ENCODE data around the gene EMC8. TPM values are rescaled to one million over a fixed set of nuclear protein-coding genes. Genes with fewer than 3 reads are reported as not detected.

The EMC8 gene
- polyA plus RNA-seq, 3 donors, result 9.0 to 17.1 (median 10.8) TPM

DNA sequence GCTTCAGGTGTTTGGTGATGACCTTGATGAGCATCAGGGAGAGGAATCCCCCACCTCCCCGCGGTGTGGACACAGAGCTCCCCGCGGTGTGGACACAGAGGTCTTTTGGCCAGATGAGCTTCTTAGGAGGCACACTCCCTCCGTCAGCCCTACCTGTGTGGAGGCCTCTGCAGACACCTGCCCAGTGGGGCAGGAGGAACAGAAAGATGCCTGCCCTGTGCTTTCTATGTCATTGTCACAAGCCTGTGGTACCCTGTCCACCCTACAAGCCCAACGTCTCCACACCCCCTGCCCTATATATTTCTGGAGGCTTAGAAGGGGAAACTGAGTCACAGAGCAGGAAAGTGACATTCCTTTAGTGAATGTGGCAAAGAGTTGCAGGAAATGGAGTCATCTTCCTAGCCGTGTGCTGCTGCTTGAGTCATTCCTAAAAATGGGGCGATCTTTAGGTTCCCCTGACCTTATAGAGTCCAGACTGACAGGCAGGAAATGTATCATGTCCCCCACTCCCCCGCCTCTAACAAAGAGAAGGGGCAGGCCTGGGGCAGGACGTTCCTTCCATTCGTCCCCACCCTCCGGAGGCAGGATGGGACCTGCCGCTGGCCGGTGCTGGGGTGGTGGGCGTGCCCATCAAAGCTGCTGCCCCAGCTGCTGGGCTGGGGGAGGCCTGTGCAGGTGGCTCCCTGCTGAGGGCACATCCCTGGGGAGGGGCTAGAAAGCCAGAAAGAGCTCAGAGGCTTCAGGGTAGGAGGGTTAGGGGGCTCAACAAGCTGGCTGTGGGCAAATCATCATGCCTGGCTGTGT lies 47.4 kb downstream of the EMC8 start:
- no peak overlapping the region for H3K27ac ChIP-seq (ENCODE audit: low read depth, low read length)
- 32 to 47% (median 39%) methylated on average over 15 of the region's 15 CpGs for WGBS, 3 donors

DNA sequence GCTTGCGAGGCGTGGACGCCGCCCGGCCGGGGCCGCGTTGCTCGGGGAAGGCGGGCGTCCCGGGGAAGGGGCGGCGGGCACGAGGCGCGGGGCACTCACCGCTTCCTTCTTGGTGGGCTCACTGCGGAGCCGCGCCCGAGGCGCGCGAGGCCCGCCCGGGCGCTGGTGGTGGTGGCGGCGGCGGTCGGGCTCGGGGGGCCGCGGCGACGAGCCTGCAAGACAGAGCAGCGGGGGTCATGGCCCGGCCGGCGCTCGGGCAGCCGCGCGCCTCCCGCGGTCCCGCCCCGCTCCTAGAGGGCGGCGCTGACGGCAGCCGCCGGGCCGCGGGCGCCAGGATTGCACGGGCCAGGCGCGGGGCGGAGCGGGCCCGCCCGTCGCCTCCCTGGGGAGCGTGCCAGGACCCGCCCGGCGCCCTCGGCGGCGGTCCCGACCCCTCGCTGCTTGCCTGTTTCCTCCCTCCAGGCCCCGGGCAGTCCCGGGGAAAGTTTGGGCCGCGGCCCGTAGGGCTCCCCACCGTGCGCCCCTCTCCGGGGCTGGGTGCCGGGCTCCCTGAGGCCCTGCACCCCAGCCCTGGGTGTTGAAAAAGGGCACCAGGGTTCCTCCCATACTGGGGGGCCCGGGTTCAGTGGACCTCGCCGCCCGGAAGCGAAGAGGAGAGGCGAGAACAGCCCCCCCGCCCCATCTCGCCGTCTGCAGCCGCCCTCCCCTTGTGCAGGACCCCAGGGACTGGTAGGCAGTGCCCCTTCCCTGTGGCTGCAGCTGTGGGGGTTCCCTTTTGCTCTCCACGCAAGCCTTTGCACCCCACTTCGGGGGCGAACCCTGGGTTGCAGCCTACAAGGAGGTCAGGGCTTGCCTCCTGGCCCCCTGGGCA lies 48.3 kb downstream of the EMC8 start, which contains the start of gene C16orf74:
C16orf74 (minus strand) TSS at position 270 of the 871 bp plus-strand sequence. CDS start 15,879 bp downstream, outside the sequence.
- H3K27ac ChIP-seq (ENCODE audit: low read depth, low read length), result no peak within 1 kb of the TSS
- WGBS, 3 donors, result 4 to 9% (median 4%) methylated on average over 66 to 96 of the region's 96 CpGs

DNA sequence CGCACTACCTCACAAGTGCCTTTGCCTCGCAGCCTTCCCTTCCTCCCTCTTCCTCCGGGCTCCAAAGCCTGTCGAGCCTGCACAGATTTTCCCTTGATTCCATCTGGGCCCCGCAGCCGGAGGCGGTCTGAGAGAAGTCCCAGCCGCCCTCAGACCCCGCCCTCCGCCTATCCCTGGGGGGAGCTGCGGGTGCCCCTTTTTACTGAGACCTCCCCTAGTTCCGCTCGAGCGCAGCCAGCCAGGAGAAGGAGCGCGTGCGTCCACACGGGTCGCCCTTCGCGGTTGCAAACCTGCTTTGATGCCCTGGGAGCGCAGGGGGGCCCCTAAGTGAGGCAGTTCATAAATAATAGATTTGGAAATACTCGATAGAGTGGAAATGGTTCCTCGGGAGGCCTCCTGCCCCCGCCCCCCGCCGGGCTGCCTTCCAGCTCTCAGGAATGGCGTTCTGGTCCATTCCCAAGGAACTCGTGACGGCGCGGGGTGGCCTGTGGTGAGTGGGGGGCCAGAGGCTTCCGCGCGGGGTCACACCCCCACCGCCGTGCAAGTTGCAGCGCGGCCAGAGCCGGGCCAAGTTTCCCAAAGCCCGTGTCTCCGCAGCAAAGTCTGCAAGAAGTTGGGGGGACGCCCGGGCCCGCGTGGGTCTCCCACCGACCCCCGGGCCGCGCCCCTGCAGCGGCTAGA lies 49.1 kb downstream of the EMC8 start:
- 1 to 2% (median 2%) methylated on average over 47 to 51 of the region's 51 CpGs for WGBS, 3 donors

DNA sequence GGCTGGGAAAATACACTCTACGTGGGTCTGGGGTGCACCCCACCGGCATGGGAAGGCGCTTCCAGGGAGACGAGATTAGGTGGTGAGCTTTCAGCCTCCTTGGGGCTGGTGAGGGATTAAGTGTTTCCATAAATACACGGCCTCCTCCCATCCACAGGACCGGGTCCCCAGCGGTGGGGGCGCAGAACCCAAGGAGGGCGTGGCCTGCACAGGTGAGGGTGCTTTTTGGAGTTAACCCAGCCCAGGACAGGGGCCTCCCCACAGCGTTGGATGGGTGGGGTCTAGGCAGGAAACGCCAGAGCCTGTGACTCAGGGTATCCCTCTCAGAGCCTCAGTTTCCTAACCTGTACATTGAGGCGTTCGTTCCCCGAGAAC lies 49.6 kb downstream of the EMC8 start:
- H3K27ac ChIP-seq (ENCODE audit: low read depth, low read length), result no peak overlapping the region
- WGBS, 3 donors, result 32 to 41% (median 37%) methylated on average over 14 of the region's 14 CpGs

More for the DNA sequence above, 49.1 kb downstream of the EMC8 start:
- H3K27ac ChIP-seq (ENCODE audit: low read depth, low read length), result no peak overlapping the region

DNA sequence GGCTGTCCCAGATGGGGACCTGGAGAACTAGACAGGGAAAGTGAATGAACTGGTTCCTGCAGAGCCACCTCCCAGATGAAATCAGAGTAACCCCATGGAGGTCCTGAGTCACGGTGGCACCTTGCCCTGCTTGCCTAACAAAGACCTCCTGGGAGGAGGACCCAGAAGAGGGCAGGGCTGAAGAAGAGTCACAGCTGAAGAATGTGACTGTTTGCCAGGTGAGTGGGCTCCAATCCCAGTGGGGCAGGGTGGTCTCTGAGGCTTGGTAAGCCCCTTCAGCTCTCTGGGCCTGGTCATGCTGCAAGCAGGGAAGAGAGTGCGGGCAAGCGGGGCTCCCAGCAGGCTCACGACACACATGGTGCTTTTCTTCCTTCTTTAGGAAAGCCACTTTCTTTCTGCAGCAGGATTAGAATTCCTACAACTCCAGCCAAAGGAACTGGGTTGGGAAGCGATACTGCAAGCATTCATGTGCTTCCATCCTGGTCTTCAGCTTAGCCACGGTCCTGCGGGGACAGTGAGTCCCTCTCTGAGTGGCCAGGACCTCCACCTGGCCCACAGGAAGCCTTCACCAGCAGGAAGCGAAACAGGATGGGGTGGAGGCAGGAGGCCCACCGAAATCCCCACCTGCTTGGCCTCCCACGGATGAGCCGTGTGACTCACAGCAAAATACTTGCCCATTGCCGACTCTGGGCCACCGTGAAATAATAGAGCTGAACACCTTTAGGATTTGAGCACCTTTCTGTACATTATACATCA lies 52.7 kb downstream of the EMC8 start:
- WGBS, 3 donors, result 71 to 87% (median 74%) methylated on average over 13 of the region's 13 CpGs
- H3K27ac ChIP-seq (ENCODE audit: low read depth, low read length), result no peak overlapping the region

DNA sequence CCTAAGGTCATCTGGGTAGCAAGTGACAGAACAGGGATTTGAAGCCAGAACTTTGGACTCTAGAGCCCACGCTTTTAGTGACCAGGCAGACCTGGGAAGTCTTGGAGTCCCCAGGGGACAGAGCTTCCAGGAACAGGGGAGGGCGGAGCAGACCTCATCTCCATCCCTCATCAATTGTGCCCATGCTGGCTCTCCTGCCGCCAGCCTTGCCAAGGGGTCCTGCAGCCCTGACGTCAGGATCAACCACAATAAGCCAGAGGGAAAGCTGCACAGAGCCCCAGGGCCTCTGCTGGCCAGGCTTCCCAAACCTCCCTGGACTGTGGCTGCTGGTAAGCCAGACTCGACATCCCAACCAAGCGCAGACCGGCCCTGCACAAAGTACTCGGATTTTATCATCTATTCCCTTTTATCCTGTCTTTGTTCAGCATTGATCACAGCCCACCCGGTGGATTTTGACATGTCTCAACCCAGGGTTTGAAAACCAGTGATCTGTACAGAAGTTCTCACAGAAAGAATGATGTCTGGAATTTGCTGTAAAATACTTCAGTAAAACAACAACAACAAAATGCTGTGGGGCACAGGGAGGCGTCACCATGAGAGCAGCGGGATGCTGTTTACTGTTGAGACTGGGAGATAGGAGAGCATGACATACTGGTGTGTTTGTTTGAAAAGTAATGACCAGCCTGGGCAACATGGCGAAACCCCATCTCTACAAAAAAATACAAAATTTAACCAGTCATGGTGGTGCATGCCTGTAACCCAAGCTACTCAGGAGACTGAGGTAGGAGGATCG lies 60.2 kb downstream of the EMC8 start:
- WGBS, 3 donors, result 65 to 78% (median 73%) methylated on average over 13 of the region's 13 CpGs
- no peak overlapping the region for H3K27ac ChIP-seq (ENCODE audit: low read depth, low read length)

DNA sequence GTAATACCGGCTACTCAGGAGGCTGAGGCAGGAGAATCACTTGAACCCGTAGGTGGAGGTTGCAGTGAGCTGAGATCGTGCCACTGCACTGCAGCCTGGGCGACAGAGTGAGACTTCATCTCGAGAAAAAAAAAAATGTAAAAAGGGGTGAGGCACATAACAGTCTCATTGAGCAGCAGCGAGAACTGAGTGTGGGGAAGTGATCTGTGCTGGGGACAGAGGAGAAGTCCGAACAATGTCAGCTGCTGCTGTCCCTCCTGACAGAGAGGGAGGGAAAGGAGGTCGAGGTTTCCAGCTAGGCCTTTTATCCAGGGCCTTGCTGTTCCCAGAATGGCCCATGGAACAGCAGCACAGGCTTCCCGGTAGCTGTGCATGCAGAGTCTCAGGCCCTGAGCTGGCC lies 62.4 kb downstream of the EMC8 start:
- no peak overlapping the region for H3K27ac ChIP-seq (ENCODE audit: low read depth, low read length)
- 82 to 90% (median 84%) methylated on average over 9 of the region's 9 CpGs for WGBS, 3 donors

DNA sequence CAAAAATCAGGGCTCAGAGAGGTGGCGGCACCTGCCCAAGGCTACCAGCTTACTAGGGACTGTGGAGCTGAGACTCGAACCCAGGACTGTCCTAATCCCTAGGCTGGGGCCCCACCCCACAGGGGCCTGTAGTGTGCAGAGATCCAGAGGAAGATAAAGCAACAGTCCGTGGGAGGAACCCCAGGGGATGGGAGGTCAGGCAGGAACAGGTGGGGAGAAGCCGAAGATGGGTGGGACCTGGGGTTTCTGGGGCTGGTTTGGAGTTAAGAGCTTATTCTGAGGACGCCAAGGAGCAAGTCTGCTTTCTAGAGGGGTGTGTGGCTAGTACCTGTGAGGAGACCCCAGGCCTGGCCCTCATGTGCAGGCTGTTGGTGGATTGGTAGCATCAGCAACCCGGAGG lies 63.4 kb downstream of the EMC8 start:
- 73 to 75% (median 74%) methylated on average over 6 of the region's 6 CpGs for WGBS, 3 donors
- no peak overlapping the region for H3K27ac ChIP-seq (ENCODE audit: low read depth, low read length)

DNA sequence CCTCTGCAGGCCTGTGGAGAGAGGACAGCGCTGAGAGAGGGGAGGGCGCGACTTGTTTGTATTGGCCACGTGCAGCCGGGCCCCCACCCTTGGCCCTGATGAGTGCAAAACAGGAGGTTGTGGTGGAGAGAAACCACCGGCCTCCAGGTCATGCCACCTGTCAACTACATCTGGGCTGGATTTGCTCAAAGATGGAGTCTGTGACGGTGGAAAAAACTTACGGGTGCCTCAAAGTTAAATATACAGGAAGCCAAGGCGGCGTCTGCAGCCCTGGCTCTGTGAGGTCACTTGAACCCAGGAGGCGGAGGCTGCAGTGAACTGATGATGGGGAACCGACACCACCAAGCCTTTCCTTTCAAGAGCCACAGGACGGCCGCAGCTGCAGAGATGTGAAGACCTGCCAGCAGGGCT lies 64.1 kb downstream of the EMC8 start:
- H3K27ac ChIP-seq (ENCODE audit: low read depth, low read length), result no peak overlapping the region
- WGBS, 3 donors, result 47 to 53% (median 53%) methylated on average over 14 of the region's 14 CpGs

DNA sequence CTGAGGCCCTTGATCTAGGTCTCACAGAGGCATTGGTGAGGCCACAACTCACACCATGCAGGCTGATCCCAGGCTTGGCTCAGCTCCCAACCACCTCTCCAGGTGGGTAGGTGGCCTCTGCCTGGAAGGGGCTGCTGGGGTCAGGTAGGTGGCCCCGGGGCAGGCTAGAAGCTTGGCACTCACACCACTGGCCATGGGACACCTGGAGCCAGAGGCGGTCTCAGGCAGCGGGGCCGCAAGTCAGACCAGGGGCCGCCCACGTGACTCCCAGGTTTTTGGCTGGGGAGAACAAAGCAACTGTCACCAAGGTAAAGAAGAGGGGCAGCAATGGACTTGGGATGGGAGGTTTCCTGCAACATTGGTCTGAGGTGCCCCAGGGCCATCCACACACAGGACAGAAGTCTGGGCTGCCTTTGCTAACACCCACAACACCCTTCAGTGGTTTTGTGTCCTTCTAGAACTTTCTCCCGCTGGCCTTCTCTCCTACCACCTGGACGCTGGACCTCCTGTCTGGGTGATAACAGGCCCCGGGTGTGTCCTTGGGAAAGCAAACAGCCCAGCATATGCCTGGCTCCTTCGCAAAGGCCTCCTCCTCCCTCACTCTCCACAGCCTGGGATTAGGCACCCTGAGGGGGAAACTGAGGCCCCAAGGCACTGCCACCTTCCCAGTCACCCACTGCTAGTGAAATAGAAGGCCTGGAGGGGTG lies 64.9 kb downstream of the EMC8 start:
- H3K27ac ChIP-seq (ENCODE audit: low read depth, low read length), result no peak overlapping the region
- WGBS, 3 donors, result 49 to 81% (median 78%) methylated on average over 10 of the region's 10 CpGs

DNA sequence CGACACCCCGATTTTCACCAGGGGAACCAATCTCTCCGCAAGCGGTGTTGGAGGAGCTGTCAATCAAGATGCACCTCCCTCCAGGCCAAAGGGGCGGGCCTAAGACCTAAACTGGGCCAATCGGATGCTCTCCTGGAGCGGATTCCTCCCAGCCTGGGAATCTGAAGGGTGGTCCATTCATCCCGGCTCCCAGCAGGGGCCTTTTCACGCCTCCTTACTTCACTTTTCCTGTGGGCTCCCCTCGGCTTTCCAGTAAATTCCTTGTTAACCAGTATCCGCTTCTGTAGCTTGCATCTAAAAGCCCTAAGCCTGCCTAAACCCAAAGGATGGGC lies 65.5 kb downstream of the EMC8 start:
- 53 to 86% (median 54%) methylated on average over 11 of the region's 11 CpGs for WGBS, 3 donors
- H3K27ac ChIP-seq (ENCODE audit: low read depth, low read length), result no peak overlapping the region

DNA sequence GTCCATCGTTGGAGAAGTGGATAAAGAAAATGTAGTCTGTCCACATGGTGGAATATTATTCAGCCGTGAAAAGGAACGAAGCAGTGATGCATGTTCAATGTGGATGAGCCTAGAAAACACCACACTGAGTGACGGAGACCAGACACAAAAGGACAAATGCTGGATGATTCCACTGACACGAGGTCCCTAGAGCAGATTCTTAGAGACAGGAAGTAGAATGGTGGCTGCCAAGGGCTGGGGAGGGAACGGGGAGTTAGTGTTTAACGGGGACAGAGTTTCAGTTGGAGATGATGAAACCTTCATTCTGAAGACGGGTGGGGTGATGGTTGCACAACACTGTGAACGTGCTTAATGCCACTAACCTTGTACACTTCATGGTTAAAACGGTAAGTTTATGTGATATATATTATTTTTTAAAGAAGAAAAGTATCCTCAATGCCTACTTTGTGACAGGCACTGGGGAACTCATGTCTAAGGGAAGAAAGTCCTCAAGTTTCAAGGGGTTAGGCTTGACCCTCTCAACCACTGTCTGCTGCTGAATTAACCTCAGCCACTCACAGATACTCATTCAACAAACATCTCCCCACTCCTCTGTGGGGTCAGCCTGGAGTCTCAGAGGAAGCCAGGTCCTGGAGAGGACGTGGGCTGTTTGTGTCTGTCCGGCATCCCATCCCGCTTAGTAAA lies 66.0 kb downstream of the EMC8 start:
- 42 to 73% (median 46%) methylated on average over 13 of the region's 13 CpGs for WGBS, 3 donors
- H3K27ac ChIP-seq (ENCODE audit: low read depth, low read length), result no peak overlapping the region

DNA sequence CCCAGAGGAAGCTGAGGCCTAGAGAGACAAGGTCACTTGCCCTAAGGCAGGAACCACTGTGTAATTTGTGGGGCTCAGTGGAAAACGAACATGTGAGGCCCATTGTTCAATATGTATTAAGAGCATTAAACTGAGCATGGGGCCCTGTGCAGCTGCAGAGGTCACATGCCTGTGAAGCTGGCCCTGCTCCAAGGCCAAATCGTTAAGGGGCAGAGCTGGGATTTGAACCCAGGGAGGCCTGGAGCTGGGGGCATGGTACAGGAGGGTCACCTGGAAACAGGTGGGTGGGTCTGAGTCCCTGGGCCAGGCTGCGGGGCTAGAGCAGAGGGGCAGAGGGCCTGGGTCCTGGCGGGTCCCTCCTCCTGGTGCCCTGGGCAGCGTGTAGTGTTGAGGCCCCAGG lies 68.2 kb downstream of the EMC8 start:
- WGBS, 3 donors, result 60 to 71% (median 69%) methylated on average over 5 of the region's 5 CpGs
- H3K27ac ChIP-seq (ENCODE audit: low read depth, low read length), result no peak overlapping the region

DNA sequence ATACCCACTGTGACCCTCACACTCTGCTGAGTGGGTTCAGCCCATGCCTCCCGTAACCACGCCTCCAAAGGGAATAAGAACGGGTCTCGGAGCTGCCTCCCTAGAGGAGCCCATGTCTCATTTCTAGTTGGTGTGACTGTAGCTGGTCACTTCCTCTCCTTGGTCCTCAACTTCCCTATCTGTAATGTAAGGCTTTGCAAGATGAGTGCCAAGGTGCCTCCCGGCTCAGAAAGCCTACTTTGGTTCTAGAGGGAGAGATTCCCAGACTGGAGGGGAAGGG lies 69.2 kb downstream of the EMC8 start:
- 56 to 94% (median 73%) methylated on average over 5 of the region's 5 CpGs for WGBS, 3 donors
- no peak overlapping the region for H3K27ac ChIP-seq (ENCODE audit: low read depth, low read length)

DNA sequence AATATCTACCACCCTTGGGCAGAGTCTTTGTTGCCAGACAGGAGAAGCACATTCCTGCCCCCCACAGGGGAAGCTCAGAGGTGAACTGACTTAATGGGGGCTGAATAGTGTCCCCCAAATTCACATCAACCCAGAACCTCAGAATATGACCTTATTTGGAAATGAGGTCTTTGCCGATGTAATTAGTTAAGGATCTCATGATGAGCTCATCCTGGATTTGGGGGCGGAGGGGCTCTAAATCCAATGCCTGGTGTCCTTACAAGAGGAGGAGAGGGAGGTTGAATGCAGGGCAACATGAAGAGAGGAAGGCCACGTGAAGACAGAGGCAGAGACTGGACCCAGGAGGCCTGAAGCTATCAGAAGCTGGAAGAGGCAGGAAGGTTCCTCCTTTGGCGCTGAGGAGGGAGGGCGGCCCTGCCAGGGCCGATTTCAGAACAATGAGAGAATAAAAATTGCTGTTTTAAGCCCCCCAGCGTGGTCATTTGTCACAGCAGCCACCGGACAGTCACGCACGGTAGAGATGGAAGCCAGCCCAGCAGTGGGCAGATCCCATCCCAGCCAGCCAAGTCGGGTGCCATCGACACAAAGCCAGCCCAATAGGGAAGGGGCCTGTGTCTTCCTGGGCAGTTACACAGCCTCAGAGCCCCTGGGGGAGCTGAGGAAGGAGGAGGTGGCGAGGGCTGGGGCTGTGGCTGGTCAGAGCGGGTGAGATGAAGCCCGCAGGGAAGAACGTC lies 69.7 kb downstream of the EMC8 start:
- WGBS, 3 donors, result 52 to 78% (median 53%) methylated on average over 16 of the region's 16 CpGs
- H3K27ac ChIP-seq (ENCODE audit: low read depth, low read length), result no peak overlapping the region

DNA sequence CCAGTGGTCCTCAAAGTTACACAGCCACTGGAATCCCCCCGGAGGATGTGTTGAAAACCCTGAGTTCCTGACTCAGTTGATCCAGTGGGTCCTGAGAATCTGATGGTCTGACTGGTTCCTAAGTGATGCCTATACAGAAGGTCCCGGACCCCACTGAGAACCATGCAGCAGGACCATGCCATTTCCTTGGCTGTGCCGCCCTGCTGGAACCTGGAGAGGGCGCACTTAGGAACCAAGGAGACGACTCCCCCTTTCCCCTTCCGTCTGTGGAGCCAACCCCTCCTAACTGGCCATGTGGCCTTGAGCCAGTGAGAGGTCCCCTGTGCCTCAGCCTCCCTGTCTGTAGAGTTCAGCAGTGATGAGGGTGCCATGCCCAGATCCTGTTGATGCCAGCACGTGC lies 70.5 kb downstream of the EMC8 start:
- H3K27ac ChIP-seq (ENCODE audit: low read depth, low read length), result no peak overlapping the region
- 80 to 86% (median 81%) methylated on average over 7 of the region's 7 CpGs for WGBS, 3 donors
